ENCODE measurements around the gene TSHZ2.

GRCh38 chr20:52948491-52948890 lies 23.7 kb upstream of the TSHZ2 start:
- TF ChIP-seq CTCF (IDR thresholded peaks at IDR 0.05; ENCODE audit: insufficient read depth, low read depth, low read length) (no peak), EZH2 (IDR thresholded peaks at IDR 0.05; ENCODE audit: insufficient read depth, low read length) (no peak)

All from astrocyte (in vitro differentiated cells and primary cell).